ENCODE results near the gene PDGFB. TPM values are rescaled to one million over a fixed set of nuclear protein-coding genes. Genes with fewer than 3 reads are reported as not detected.

Gene PDGFB
- total and polyA plus RNA-seq, 9 of the 15 experiments (the other 6 are each of a cell fraction or from before 2014, with no cell fraction given): 0.07 to 4.0 (median 0.48) TPM; not detected in 1

DNA sequence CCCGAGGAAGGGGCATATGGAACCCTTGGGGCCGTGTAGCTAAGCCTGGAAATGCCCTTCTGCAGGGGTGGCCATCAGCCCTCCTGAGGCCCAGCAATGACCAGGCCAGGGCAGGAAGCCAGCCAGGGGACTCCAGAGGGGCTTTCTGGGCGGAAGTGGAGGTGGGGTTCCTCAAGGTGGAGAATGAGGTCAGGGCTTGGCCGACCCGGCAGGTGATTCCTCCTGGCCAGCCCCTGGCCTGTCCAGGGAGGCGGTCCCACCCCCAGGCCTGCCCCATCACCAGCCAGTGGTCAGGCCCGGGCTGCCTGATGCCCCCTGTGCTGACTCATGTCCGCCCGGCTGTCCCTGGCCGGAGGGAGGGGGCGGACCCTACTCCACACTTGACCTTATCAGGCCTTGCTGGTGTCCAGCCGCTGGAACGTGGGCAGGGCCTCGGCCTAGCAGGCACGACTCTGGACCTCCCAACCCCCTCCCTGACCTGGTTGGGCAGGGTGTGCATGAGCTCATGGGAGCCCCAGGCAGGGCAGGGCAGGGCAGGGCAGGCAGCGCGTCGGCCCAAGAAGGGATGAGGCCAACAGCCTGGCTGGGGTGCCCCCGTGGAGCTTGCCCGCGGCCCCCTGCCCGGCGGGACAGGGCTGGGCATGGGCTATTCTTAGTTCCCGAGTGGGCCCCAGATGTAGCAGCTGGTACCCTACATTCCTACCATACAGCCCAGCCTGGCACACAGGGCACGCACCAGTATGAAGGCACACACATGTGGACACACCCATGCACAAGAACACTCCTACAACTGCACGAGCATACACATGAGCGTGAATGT, 38.8 kb upstream of the PDGFB start (continued):
- TF ChIP-seq HOMEZ (CRISPR knock-in tag; IDR thresholded peaks at IDR 0.05) (no peak), FOXJ3 (CRISPR knock-in tag; IDR thresholded peaks at IDR 0.05) (no peak), MYNN (IDR thresholded peaks at IDR 0.05) (peak; percentile 96), MYNN (CRISPR knock-in tag; IDR thresholded peaks at IDR 0.05) (no peak), TBL1XR1 (IDR thresholded peaks at IDR 0.05; ENCODE audit: low read length in 2 of 2) (peak in 1 of 2 experiments; percentile 57; a peak in 1 of 4 replicates), ZNF583 (CRISPR knock-in tag; IDR thresholded peaks at IDR 0.05) (peak; percentile 51; the same call in 1 of the 2 replicates), CREB1 (IDR thresholded peaks at IDR 0.05) (no peak), CREB1 (CRISPR knock-in tag; IDR thresholded peaks at IDR 0.05) (peak; percentile 70), GATAD2A (IDR thresholded peaks at IDR 0.05) (peak; percentile 98), THAP7 (CRISPR knock-in tag; IDR thresholded peaks at IDR 0.05) (no peak), KDM1A (IDR thresholded peaks at IDR 0.05) (0 out of 4 replicates have a peak, but pooled peaks of 1 of the 2 experiments have one; percentile 12), GTF2A2 (tag; IDR thresholded peaks at IDR 0.05) (no peak), MGA (IDR thresholded peaks at IDR 0.05) (peak; percentile 86)
- TF ChIP-seq, protein P1, sequence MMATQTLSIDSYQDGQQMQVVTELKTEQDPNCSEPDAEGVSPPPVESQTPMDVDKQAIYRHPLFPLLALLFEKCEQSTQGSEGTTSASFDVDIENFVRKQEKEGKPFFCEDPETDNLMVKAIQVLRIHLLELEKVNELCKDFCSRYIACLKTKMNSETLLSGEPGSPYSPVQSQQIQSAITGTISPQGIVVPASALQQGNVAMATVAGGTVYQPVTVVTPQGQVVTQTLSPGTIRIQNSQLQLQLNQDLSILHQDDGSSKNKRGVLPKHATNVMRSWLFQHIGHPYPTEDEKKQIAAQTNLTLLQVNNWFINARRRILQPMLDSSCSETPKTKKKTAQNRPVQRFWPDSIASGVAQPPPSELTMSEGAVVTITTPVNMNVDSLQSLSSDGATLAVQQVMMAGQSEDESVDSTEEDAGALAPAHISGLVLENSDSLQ (IDR thresholded peaks at IDR 0.05): peak; percentile 45

Measured in K562 (cell line).